Islet of Langerhans (tissue), 1 donor: ENCODE results near the gene FUT8.

Experiments used
- FAIRE-seq: peaks from one replicate; lab custom pipeline; 2011; peaks lifted over from hg19 to GRCh38; lab: Jason Lieb, UNC

The FUT8 gene

DNA sequence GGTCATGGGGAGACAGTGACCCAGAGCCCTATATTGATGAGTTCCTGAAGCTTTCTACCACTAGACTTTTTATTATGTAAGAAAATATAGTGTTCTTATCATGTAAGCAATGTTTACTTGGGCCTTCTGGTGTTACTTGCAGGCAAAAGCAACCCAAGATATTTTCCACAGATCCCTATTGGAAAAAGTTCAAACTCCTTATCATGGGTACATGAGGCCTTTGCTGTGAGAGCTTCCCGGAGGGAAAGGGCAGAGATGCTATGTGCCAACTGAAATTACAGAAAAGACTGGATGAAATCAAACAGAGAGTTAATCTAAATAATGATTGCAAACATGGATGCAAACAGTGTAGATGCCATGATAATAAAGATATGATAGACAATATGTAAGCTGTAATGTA lies 361.5 kb downstream of the FUT8 start:
- FAIRE-seq: no peak

DNA sequence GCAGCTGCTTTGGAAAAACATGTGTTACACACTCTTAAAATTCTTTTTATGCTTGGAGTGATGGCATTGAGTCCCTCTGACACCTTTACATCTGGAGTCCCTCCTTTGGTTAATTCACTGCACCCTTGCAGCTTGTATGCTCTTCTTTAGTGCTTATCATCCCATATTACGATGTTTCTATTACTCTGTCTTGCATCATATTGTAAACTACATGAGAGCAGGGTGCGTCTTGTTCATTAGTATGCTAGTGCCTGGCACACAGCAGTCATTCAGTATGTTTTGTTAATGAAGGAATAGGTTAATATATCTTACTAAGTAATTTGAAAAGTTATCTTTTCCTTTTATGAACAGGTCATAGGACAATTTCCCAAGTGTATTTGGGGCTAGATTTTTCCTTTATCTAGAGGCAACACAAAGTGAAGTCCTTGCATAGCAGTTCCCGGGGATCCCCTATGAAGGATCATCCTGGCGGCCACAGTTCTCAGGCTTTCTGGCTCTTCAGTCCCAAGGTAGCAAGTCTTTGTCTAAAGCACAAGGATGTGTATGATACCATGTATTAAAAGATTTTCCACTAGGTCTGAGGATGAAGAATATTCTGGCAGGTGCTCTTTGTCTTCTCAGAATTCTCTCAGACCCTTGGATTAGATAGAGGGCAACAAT lies 363.8 kb downstream of the FUT8 start:
- no peak for FAIRE-seq

DNA sequence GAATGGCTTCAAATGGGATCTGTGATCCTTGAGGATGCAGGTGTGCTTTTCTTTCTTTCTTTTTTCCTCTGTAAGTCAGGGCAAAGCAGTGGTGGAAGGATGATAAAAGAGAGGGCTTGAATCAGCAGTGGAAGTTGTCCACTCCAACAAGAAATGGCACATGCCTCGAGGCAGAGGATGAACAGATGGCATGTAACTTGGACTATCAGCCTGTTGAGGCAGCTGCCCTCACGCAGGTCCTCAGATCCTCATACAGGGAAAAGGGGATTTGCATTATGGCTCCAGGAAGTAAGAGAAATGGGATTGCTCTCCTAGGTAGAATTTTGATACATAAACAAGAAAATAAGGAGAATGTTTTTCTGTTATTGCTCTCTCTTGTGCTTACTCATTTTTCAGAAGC lies 368.0 kb downstream of the FUT8 start:
- FAIRE-seq: no peak

DNA sequence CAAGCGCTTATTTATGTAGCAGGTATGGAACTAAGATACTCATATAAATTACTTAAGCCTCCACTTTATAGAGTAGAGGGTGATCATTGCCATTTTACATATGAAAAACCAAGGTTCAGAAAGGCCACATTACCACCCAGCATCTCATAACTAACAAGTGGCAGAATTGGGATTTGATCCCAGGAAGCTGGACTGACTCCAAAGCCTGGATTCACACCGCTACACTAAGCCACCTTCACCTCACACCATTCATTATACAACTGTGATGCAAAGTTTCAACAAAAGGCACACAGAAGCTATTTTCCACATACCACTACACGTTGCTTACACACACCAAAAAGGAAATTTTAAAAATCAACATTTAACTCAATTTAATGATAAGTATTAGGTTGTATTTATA lies 370.6 kb downstream of the FUT8 start:
- FAIRE-seq: no peak

DNA sequence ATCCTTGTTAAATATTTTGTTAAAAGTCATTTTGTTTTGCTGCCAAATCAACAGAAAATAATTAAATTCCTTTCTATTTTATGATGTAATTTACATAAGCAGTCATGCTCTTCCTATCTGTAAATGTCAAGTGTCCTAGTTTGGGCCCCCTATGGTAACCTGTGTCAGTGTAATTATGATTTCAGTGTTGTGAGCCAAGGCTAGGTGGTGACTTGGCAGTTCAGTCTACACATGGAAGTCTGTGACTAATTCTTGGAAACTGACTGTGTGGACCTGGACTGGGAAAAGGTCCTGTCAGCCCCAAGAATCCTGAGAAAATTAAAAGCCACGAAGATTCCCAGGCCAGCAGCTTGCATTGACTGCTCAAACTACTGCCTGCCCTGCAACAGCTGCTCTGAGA lies 371.0 kb downstream of the FUT8 start:
- no peak for FAIRE-seq

DNA sequence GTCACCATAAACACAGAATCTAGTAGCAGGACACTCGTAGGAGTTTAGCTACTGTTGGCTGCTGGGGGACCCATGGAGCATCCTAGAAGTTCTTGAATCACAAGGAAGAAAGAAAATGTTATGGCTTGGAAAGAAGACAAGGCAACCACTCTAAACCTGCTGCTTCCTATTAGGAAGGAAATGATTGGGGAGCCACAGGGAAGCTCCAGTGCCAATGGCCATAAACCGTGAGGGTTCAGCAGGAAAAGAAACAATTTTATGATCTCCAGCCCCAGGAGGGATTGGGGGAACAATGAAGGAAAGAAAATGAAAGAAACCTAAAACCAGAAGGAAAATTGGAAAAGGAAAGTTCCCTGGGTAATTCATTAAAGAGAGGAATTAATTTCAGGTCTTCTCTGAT lies 372.0 kb downstream of the FUT8 start:
- FAIRE-seq: no peak

DNA sequence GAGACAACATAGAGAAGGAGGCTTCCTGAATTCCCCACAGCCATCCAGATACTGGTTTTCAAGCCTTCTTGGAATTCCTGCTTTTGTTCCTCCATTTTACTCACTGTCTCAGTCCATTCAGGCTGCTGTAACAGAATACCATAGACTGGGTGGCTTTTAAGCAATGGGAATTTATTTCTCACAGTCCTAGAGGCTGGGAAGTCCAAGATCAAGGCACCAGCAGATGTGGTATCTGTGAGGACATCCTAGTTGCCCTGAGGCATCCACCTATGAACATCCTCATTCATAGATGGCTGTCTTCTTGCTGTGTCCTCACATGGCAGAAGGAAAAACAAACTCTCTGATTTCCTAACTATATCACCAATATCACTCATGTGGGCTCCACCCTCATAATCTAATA lies 374.9 kb downstream of the FUT8 start:
- no peak for FAIRE-seq

DNA sequence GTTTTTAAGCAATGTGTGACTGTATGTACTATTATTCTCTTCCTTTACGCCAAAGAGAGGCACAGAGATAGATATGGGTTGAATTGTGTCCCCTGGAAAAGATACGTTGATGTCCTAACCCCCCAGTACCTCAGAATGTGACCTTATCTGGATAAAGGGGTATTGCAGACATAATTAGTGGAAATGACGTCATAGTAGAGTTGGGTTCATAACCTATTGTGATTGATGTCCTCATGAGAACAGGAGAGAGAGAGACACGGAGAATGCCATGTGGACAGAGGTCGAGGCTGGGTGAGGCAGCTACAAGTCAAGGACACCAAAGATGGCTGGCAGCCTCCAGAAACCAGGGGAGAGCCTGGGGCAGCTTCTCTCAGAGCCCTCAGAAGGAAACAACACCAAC lies 376.3 kb downstream of the FUT8 start:
- no peak for FAIRE-seq

DNA sequence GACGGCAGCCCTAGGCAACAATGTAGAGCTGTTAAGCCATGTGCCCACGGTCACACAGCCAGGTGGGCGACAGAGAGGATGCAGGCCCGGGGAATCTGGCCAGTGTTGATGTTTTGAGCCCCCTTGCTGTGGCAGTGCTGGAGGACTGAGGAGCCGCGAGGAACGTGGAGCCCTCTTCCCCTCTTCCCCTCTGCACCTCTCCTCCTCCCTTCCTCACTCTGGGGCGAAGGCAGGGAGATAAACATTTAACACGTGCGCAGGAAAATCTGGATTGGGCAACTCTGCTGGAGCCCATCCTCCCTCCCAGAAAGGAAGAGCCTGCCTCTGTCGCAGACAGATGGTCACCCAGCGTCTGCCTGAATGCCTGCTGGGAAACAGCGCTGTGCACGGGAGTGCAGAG lies 376.8 kb downstream of the FUT8 start:
- no peak for FAIRE-seq

DNA sequence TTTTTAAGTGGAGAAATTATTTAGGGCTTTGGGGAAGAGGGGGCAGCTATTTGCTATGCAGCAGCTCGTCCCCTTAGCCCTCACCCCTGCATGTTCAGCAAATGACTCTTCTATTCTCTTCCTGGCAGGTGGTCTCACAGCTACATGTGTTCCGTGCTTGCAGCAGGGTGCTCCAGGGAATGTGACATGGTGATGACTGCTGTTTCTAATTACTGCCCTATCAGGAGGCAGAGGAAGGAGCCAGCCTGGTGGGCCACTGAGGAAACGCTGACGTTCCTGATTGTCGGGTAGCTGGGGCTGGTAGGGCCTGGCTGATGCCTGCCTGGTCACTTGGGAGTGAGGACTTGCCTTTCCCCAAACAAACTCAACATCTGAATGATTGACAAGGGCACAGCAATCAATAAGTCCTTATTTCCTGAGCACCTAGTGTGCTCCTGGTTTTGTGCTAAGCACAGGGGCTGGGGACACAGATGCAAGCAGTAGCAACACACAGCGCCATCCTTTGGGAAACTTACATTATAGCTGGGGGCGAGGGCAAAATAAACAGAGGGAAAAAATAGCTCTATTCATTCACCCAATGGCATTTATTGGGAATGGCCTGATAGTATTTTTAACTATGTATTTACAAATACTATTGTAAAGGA lies 377.8 kb downstream of the FUT8 start:
- FAIRE-seq: no peak

DNA sequence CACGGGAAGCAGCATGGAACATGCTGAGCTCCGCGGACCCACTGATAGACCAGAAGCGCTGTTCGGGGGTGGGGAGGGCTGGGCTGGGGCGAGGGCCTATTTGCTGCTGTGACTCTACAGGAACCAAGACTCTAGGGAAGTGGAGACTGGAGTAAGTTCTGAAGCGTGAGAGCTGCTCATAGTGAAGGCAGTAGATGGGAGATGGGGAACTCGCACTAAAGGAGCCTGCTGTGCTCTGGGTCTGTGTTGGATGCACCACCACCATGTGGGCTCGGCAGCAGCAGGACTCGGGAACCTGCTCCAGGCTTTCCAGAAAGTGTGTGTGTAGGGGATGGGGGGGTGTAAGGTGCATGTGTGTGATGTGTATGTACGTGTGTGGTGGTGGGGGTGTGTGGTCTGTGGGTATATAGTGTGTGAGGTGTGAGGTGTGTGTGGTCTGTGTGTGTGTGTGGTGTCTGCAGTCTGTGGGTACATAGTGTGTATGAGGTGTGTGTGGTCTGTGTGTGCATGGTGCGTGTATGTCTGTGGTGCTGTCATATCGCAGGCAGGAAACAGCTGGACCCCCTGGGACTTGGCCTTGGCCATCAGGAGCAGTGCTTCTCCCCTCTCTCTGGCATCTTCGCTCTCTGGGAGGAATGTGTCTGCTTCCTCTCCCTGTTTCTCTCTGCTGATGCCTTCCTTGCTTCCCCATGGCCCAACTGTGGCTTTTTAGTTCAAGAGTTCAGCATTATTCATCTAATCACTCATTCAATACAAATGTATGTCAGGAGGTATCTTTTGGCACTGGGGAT lies 378.9 kb downstream of the FUT8 start:
- FAIRE-seq: no peak

DNA sequence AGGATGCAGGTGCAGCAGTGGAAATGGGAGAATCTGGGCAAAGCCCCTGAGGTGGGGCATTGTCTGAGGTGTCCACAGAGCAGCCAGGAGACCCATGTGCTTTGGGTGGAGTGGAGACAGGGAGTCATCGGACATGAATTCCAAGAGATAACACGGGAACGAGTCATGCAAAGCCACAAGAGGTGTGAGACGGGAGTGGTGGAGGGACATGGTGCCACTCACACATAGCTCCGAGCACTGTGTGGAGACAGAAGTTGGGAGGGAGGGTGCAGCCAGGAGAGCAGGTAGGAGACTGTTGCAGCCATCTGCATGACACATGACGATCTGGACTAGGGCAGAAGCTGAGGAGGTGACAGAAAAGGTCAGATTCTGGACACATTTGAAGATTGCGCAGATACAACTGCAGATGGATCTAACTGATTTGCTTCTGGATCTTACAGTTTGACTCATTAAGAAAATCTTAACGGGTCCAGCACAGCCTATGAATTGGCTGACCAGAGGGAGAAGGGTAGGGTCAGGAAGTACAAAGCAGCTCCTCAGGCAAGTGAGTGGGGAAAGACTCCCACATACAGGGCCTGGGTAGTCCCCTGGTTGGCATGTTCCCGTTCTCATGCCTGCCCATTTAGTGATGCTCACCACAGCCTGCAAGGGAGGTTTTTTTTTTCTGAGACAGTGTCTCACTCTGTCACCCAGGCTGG lies 379.8 kb downstream of the FUT8 start:
- no peak for FAIRE-seq
